HepG2 (cell line): ENCODE measurements around the gene MAN2A2. TPM values are rescaled to one million over a fixed set of nuclear protein-coding genes. Genes with fewer than 3 reads are reported as not detected.

ENCODE experiments used
- CAMTA2 ChIP-seq: sonication (generic); formaldehyde crosslinking; IDR thresholded peaks from 2 replicates; pipeline ENCODE4 v1.4.0; 2020; ENCODE audit warnings: mild to moderate bottlenecking, missing genetic modification reagents, borderline replicate concordance
- EHMT2 ChIP-seq: fragments of 200-600 bp; sonication (generic); IDR thresholded peaks from 2 replicates; pipeline ENCODE4 v1.7.0; 2017; ENCODE audit warnings: antibody characterized with exemption, low read depth, low read length, borderline replicate concordance
- GATAD2A ChIP-seq: IDR thresholded peaks from 2 replicates; pipeline ENCODE4 v1.6.1; 2016
- HNRNPUL1 ChIP-seq: fragments of 200-400 bp; formaldehyde crosslinking; IDR thresholded peaks from 2 replicates; pipeline ENCODE4 v1.6.1; 2017; ENCODE audit warnings: low read depth, mild to moderate bottlenecking, low read length, moderate library complexity
- JARID2 ChIP-seq: sonication (generic); formaldehyde crosslinking; IDR thresholded peaks from 2 replicates; pipeline ENCODE4 v1.8.1; 2023; ENCODE audit warnings: missing genetic modification reagents, inconsistent platforms; ENCODE audit not compliant: insufficient replicate concordance
- MTF1 ChIP-seq: sonication (generic); formaldehyde crosslinking; IDR thresholded peaks from 2 replicates; pipeline ENCODE4 v1.5.0; 2020; ENCODE audit warnings: missing genetic modification reagents
- MXI1 ChIP-seq: IDR thresholded peaks from 3 replicates; pipeline ENCODE4 v1.6.1; 2012; ENCODE audit warnings: low read depth, low read length, inconsistent platforms, borderline replicate concordance
- PHB2 ChIP-seq: fragments of 450-650 bp; IDR thresholded peaks from 2 replicates; pipeline ENCODE4 v1.6.1; 2018; ENCODE audit not compliant: partially characterized antibody
- RFX3 ChIP-seq: IDR thresholded peaks from 2 replicates; pipeline ENCODE4 v1.6.1; 2016; ENCODE audit warnings: missing biosample characterization, missing genetic modification reagents
- SKI ChIP-seq: fragments of 450-650 bp; IDR thresholded peaks from one replicate; pipeline ENCODE4 v1.6.1; 2018; ENCODE audit warnings: mild to moderate bottlenecking; ENCODE audit not compliant: partially characterized antibody
- STAT5B ChIP-seq: sonication (generic); formaldehyde crosslinking; IDR thresholded peaks from 2 replicates; pipeline ENCODE4 v1.4.0; 2020; ENCODE audit warnings: missing genetic modification reagents
- TRIM24 ChIP-seq: sonication (generic); formaldehyde crosslinking; IDR thresholded peaks from 2 replicates; pipeline ENCODE4 v1.8.0; 2022; ENCODE audit warnings: mild to moderate bottlenecking, missing genetic modification reagents
- ZBTB25 ChIP-seq: IDR thresholded peaks from 2 replicates; pipeline ENCODE4 v1.6.1; 2018; ENCODE audit warnings: missing genetic modification reagents
- ZFP36L2 ChIP-seq: sonication (generic); formaldehyde crosslinking; IDR thresholded peaks from 2 replicates; pipeline ENCODE4 v1.4.0; 2020; ENCODE audit warnings: missing genetic modification reagents
- ZMYM3 ChIP-seq: sonication (generic); formaldehyde crosslinking; IDR thresholded peaks from 2 replicates; pipeline ENCODE4 v1.5.1; 2020; ENCODE audit warnings: mild to moderate bottlenecking, missing genetic modification reagents
- ZNF230 ChIP-seq: sonication (generic); formaldehyde crosslinking; IDR thresholded peaks from 2 replicates; pipeline ENCODE4 v1.4.0; 2020; ENCODE audit warnings: mild to moderate bottlenecking, missing genetic modification reagents
- ZNF292 ChIP-seq: sonication (generic); formaldehyde crosslinking; IDR thresholded peaks from 2 replicates; pipeline ENCODE4 v1.8.1; 2022; ENCODE audit warnings: mild to moderate bottlenecking, low read depth, missing genetic modification reagents, borderline replicate concordance
- ZNF33A ChIP-seq: sonication (generic); formaldehyde crosslinking; IDR thresholded peaks from 2 replicates; pipeline ENCODE4 v1.5.1; 2020; ENCODE audit warnings: missing genetic modification reagents, mild to moderate bottlenecking, moderate library complexity, borderline replicate concordance
- ZNF775 ChIP-seq: sonication (generic); formaldehyde crosslinking; IDR thresholded peaks from 2 replicates; pipeline ENCODE4 v1.4.0; 2020; ENCODE audit warnings: missing genetic modification reagents, mild to moderate bottlenecking, moderate library complexity, borderline replicate concordance
- ZNF839 ChIP-seq: sonication (generic); formaldehyde crosslinking; IDR thresholded peaks from 2 replicates; pipeline ENCODE4 v1.4.0; 2020; ENCODE audit warnings: missing genetic modification reagents, mild to moderate bottlenecking, borderline replicate concordance
- polyA plus RNA-seq, 8 experiments: library from polyadenylated mRNA; depleted of rRNA in 3 of 8; stranded (reverse) in 7 of 8; unstranded in 1 of 8; fragments of >200 nt; fragmentation: Illumina TruSeq in 4 of 8; extraction: Trizol in 4 of 8; gene quantifications; 2 replicates each; pipeline versions ENCODE4 v1.2.1 to v1.2.3, GENCODE V29; 2011 to 2016; ENCODE audit warnings: low read depth in 4 of 8, missing spikeins in 1 of 8, mixed read lengths in 1 of 8; ENCODE audit not compliant: insufficient read depth in 1 of 8
- total RNA-seq, 5 experiments: library from RNA; depleted of rRNA; stranded (reverse); fragments of >200 nt; fragmentation: Illumina TruSeq; extraction: Trizol; gene quantifications; 2 replicates each; pipeline ENCODE4 v1.2.3, GENCODE V29; 2016; ENCODE audit warnings: low read depth in 1 of 5
- TF ChIP-seq, protein P1 (sequence below): sonication (generic); formaldehyde crosslinking; IDR thresholded peaks from 2 replicates; pipeline ENCODE4 v1.5.0; 2020; ENCODE audit warnings: mild to moderate bottlenecking, missing genetic modification reagents, borderline replicate concordance
- TF ChIP-seq, protein P2 (sequence below): sonication (generic); formaldehyde crosslinking; IDR thresholded peaks from 2 replicates; pipeline ENCODE4 v1.4.0; 2020; ENCODE audit warnings: missing genetic modification reagents, borderline replicate concordance

The MAN2A2 gene
- total and polyA plus RNA-seq, 2 of the 13 experiments (the other 11 are each of a cell fraction or from before 2014, with no cell fraction given) = 17.5 to 51.5 TPM

- TF ChIP-seq, protein P1, sequence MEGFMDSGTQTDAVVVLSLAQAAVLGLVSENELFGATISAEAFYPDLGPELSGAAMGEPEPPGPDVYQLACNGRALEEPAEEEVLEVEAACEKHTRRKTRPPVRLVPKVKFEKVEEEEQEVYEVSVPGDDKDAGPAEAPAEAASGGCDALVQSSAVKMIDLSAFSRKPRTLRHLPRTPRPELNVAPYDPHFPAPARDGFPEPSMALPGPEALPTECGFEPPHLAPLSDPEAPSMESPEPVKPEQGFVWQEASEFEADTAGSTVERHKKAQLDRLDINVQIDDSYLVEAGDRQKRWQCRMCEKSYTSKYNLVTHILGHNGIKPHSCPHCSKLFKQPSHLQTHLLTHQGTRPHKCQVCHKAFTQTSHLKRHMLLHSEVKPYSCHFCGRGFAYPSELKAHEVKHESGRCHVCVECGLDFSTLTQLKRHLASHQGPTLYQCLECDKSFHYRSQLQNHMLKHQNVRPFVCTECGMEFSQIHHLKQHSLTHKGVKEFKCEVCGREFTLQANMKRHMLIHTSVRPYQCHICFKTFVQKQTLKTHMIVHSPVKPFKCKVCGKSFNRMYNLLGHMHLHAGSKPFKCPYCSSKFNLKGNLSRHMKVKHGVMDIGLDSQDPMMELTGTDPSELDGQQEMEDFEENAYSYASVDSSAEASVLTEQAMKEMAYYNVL (CRISPR knock-in tag) = peak; percentile 82
- TF ChIP-seq, protein P2, sequence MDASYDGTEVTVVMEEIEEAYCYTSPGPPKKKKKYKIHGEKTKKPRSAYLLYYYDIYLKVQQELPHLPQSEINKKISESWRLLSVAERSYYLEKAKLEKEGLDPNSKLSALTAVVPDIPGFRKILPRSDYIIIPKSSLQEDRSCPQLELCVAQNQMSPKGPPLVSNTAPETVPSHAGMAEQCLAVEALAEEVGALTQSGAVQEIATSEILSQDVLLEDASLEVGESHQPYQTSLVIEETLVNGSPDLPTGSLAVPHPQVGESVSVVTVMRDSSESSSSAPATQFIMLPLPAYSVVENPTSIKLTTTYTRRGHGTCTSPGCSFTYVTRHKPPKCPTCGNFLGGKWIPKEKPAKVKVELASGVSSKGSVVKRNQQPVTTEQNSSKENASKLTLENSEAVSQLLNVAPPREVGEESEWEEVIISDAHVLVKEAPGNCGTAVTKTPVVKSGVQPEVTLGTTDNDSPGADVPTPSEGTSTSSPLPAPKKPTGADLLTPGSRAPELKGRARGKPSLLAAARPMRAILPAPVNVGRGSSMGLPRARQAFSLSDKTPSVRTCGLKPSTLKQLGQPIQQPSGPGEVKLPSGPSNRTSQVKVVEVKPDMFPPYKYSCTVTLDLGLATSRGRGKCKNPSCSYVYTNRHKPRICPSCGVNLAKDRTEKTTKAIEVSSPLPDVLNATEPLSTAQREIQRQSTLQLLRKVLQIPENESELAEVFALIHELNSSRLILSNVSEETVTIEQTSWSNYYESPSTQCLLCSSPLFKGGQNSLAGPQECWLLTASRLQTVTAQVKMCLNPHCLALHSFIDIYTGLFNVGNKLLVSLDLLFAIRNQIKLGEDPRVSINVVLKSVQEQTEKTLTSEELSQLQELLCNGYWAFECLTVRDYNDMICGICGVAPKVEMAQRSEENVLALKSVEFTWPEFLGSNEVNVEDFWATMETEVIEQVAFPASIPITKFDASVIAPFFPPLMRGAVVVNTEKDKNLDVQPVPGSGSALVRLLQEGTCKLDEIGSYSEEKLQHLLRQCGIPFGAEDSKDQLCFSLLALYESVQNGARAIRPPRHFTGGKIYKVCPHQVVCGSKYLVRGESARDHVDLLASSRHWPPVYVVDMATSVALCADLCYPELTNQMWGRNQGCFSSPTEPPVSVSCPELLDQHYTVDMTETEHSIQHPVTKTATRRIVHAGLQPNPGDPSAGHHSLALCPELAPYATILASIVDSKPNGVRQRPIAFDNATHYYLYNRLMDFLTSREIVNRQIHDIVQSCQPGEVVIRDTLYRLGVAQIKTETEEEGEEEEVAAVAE (CRISPR knock-in tag) = 0 out of 2 replicates have a peak, but pooled peaks have one; percentile 18
- TF ChIP-seq MTF1 = no peak
- TF ChIP-seq ZNF839 (CRISPR knock-in tag) = 0 out of 2 replicates have a peak, but pooled peaks have one; percentile 62
- peak; percentile 62; the same call in 1 of the 2 replicates for TF ChIP-seq ZBTB25 (CRISPR knock-in tag)
- TF ChIP-seq ZNF33A (CRISPR knock-in tag) = no peak
- no peak for TF ChIP-seq STAT5B (CRISPR knock-in tag)
- no peak for TF ChIP-seq ZNF775 (CRISPR knock-in tag)
- TF ChIP-seq TRIM24 = no peak
- TF ChIP-seq PHB2 = no peak
- no peak for TF ChIP-seq RFX3 (CRISPR knock-in tag)
- no peak for TF ChIP-seq EHMT2
- no peak for TF ChIP-seq JARID2 (CRISPR knock-in tag)
- peak; percentile 34; the same call in 1 of the 2 replicates for TF ChIP-seq ZMYM3 (CRISPR knock-in tag)
- peak; percentile 95 for TF ChIP-seq CAMTA2 (CRISPR knock-in tag)
- TF ChIP-seq SKI = peak; percentile 34
- no peak; the same call in 1 of the 2 replicates for TF ChIP-seq ZNF230 (CRISPR knock-in tag)
- TF ChIP-seq GATAD2A (CRISPR knock-in tag) = no peak; the same call in none of the 2 replicates
- peak; percentile 80; the same call in 1 of the 2 replicates for TF ChIP-seq ZFP36L2
- TF ChIP-seq HNRNPUL1 = no peak
- 0 out of 2 replicates have a peak, but pooled peaks have one; percentile 22 for TF ChIP-seq ZNF292 (CRISPR knock-in tag)
- TF ChIP-seq MXI1 = peak; percentile 60; the same call in 1 of the 3 replicates
Observed at GRCh38 chr15:90931828-90932659, 28.9 kb downstream of the MAN2A2 start, which contains the start of gene HDDC3 (continued).
